A172 (cell line): ENCODE data around the gene ZNF142. TPM values are rescaled to one million over a fixed set of nuclear protein-coding genes. Genes with fewer than 3 reads are reported as not detected.

ENCODE experiments used
- total RNA-seq: library from RNA; depleted of rRNA; stranded (reverse); fragments of >200 nt; shearing (Covaris generic); gene quantifications from 2 replicates; pipeline ENCODE4 v1.2.3, GENCODE V29; 2014; rRNA removed

ZNF142 gene
- total RNA-seq, 1 experiment from 2014 or later: 14.1 TPM

Other genes with a start within 250 kb of the ZNF142 start
- gene VIL1, start 240.5 kb downstream of the ZNF142 start, total RNA-seq: not detected in 2 replicates
- 15.8 and 19.1 TPM in 2 replicates for gene USP37, start 91.3 kb downstream of the ZNF142 start, total RNA-seq
- 99.4 and 114 TPM in 2 replicates for gene CNOT9, start 90.8 kb downstream of the ZNF142 start, total RNA-seq
- gene PLCD4, start 51.7 kb downstream of the ZNF142 start, total RNA-seq: 1.3 and 6.9 TPM in 2 replicates
- 38.9 and 40.7 TPM in 2 replicates for gene BCS1L, start 60 bp upstream of the ZNF142 start, total RNA-seq
- 53.5 and 63.0 TPM in 2 replicates for gene RNF25, start 12.4 kb upstream of the ZNF142 start, total RNA-seq
- gene STK36, start 12.5 kb upstream of the ZNF142 start, total RNA-seq: 29.5 and 33.0 TPM in 2 replicates
- gene TTLL4, start 51.2 kb upstream of the ZNF142 start, total RNA-seq: 11.0 and 12.4 TPM in 2 replicates
- 0.07 TPM in 1 of 2 replicates, not detected in the other for gene CYP27A1, start 122.5 kb upstream of the ZNF142 start, total RNA-seq
- not detected in 2 replicates for gene PRKAG3, start 172.2 kb upstream of the ZNF142 start, total RNA-seq
- gene WNT6, start 200.2 kb upstream of the ZNF142 start, total RNA-seq: 0.24 TPM in 1 of 2 replicates, not detected in the other
- 0.36 and 1.5 TPM in 2 replicates for gene WNT10A, start 221.2 kb upstream of the ZNF142 start, total RNA-seq